HG03520 (cell line): ENCODE measurements around the gene ELL2.

Experiments
- ATAC-seq: cut with Tn5 transposase; IDR thresholded peaks from one replicate; pipeline ENCODE4 v1.9.1; 2021; ENCODE audit warnings: mild to moderate bottlenecking, moderate library complexity; ENCODE audit not compliant: unreplicated experiment

Gene ELL2

GRCh38 chr5:95961617-95962474 is at the start of gene ELL2:
TSS of gene ELL2 (minus strand) at chr5:95961851. CDS start at chr5:95961721, 130 bp downstream.
- ATAC-seq = peak; percentile 80

- ATAC-seq = no peak
These were observed 47.5 kb upstream of the ELL2 start for GRCh38 chr5:96008987-96009647.

DNA sequence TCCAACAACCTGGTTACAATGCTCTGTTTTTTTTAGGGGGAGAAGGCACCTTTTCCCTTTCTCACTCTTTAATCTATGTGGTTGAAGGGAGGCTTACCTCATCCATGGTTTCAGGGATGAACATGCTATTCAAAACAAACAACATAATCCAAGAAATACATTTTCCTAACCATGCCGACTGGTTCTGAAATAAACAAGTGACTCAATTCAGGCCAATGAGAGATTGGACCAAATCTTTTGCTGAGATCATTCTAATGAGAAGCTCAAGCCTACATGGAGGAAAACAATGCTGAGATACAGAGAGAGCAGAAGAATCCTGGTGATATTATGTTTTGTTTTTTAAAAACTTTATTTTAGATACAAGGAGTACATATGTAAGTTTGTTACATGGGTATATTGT is 46.8 kb upstream of the ELL2 start:
- no peak for ATAC-seq

- ATAC-seq = no peak
These were observed 45.4 kb upstream of the ELL2 start for GRCh38 chr5:96007051-96007450.

- ATAC-seq = no peak
These were observed 44.6 kb upstream of the ELL2 start for GRCh38 chr5:96006291-96006690.

- ATAC-seq = no peak
These were observed 43.1 kb upstream of the ELL2 start for GRCh38 chr5:96004754-96005153.

GRCh38 chr5:96004087-96004486 is 42.4 kb upstream of the ELL2 start:
- no peak for ATAC-seq

- no peak for ATAC-seq
These were observed 39.6 kb upstream of the ELL2 start for GRCh38 chr5:96001262-96001661.

GRCh38 chr5:96000308-96000707 is 38.7 kb upstream of the ELL2 start:
- ATAC-seq = no peak

DNA sequence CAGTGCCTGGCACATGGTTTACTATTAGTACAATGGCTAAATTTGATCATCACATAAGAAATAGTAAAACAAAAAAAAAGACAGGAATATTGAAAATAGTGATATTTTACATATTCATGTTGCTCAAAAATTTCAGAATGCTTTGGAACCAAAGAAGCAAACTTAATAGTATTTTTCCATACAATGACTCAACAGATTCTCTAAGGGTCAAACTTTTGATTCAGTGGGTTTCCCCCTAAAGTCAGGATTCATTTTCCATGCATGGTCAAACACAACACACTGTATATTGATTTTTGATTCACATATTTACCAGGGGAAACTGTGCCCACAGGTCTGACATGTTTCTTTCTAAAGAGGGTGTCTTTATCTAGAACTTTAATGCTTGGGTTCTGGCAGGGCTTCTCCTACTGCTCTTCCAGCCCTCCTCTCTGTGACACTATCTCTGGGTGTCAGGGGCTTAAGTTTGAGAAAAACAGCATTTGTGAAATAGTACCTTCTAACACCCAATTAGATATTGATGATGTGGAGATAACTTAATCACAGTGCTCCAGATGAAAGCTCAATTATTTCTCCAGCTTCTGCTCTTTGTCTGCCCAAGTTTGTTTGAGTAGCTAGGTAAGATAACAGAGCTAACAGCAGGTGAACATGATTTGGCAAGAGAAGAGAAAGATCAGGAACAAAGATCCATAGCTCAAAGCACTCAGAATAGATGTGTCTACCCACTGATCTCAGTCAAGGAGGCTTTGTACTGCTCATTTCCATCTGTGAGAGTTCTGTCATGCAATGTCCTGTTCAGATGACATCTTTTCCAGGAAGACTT is 35.5 kb upstream of the ELL2 start:
- no peak for ATAC-seq

DNA sequence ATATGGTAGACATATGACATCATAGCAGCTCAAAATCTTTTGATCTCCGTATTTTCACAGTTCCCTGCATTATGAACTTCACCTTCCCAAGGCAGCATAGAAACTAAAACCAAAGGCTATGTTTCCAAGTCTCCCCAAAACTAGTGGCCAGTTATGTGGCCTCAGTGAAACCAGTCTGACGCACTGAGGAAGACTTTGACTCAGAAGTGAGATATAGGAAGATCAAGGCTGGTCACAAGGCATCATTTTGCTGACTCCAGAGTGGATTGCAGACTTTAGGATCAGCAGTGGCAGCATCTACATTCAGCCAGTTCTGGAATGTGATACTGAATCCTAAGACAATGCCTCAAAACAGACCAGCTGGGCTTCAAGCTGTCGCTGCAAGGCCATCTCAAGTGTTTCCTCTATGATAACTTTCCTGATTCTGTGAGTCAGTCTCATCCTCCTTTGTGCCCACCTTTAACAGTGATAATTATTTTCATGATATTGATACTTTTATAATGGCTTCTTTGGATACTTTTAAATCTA is 34.4 kb upstream of the ELL2 start:
- no peak for ATAC-seq

DNA sequence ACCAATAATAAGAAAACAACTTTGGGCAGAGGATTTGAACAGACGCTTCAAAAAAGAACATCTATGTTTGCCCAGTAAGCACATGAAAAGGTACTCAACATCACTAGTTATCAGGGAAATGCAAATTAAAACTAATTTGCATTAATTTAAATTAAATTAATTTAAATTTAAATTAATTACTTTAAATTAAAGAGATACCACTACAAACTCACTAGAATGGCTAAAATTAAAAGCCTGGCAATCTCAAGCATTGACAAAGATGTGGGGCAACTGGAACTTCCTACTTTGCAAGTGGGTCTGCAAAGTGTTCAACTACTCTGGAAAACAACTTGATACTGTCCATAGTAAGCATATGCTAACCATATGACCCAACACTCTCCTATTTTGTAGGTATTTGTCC is 32.1 kb upstream of the ELL2 start:
- ATAC-seq = no peak

DNA sequence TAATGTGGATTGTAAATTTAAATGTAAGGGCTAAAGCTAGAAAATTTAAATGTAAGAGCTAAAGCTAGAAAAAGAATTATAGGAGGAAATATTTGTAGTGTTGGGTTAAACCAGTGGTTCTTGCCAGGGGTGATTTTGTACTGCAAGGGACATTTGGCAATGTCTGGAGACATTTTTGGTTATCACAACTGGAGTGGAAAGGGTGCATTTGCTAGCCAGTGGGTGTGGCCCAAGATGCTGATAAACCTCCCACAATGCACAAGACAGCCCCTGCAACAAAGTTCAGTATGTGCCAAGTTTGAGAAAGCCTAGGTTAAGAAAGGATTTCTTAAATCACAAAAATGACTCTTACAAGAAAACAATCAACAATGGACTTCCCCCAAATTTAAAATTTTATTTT is 31.6 kb upstream of the ELL2 start:
- no peak for ATAC-seq

- no peak for ATAC-seq
These were observed 27.8 kb upstream of the ELL2 start for GRCh38 chr5:95989283-95990048.

DNA sequence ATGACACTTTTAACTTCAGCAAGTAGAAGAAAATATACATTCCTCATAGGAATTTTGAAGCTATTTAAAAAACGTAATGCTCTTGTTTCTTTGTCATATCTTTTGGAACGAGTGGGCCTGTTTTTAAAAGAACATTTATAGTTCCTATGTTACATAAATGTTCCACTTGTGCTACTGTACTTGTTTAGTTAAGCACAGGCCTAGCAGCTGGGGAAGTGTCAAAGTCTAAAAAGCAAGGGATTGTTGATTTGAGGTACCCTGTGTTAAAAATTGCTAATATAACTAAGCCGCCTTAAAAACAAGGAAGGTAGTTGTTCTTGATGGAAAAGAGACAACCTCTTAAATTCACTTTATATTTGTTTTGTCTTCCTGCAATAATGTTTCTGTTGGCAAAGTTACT is 27.2 kb upstream of the ELL2 start:
- ATAC-seq = no peak

DNA sequence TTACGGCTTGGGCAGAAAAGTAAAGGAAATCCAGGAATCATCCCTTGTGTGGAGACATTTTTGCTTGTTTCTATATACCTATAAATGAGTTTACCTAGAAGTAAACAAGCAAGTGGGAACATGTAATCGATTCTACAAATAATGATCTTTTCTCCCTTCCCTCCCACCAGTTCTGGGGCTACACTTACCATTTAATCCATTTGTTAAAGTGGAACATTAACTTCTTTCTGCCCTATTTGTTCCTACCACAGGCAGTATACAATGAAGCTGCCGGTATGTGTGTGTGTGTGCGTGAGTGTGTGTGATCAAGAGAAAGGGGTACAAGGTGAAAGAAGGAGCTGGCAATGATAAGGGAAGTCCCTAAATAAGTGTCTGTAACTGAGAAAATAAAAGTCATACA is 26.4 kb upstream of the ELL2 start:
- ATAC-seq = no peak

GRCh38 chr5:95986937-95987520 is 25.4 kb upstream of the ELL2 start:
- no peak for ATAC-seq

GRCh38 chr5:95986001-95986400 is 24.4 kb upstream of the ELL2 start:
- no peak for ATAC-seq

GRCh38 chr5:95985249-95985648 is 23.6 kb upstream of the ELL2 start:
- ATAC-seq = no peak

GRCh38 chr5:95984287-95984938 is 22.8 kb upstream of the ELL2 start:
- ATAC-seq = no peak
